Dedifferentiated amniotic fluid mesenchymal stem cell (primary cell): Measurements from ENCODE around the gene PIK3C2B.

Experiments
- DNase-seq: peaks from one replicate; pipeline ENCODE4 v3.0.0-alpha.2; 2016; ENCODE audit errors: extremely low spot score

The PIK3C2B gene

DNA sequence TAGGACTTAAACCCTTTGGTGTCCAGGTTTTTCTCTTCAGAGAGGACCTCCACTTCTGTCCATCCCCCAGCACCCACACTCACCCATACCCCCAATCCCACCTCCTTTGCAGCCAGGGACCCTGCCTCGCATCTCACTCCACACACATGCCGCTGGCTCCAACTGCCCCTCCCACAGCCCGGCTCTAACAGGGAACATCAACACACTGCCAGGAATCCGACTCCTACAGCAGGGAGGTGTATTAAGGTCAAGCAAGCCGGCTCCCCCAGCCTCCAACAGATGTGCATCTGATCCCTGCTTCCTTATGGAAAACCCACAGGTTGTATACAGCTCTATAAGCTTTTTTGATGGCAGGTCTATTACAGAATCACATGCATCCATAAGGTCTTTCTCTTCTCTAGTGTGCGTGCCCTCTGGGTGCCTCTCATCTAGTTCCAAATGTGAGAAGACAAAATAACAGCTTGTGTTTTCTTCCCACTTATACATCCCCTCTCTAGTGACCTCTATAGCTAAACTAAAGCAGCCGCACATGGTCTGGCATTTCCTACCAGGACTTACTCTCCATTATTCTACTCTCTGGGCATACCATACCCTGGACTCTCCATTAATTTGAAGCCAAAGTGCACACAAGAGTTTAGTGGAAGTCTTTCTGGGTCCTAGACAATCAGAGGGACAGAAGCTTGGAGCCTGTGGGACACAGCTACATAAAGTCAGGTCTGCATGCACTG lies 16.3 kb downstream of the PIK3C2B start:
- no peak for DNase-seq

- DNase-seq: no peak
Observed at GRCh38 chr1:204477036-204477740, 17.4 kb downstream of the PIK3C2B start.

DNA sequence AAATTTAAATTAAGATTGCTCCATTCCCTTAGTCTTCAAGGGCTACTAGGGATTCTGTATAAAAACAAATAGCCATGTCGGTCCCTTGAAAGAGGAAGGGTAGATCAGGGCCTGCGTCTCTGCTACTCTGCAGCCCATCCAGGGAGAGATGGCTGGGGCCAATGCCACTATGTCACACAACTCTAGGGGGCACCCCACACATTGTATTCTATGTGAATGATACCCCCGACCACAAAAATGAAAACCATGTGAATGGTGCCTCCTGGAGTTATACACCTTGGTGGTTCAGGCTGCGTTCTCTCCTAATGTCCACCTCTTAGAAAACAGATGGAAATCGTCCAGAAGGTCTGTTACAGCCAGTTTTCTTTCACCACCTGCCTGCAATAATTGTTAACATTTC lies 18.0 kb downstream of the PIK3C2B start:
- no peak for DNase-seq

DNA sequence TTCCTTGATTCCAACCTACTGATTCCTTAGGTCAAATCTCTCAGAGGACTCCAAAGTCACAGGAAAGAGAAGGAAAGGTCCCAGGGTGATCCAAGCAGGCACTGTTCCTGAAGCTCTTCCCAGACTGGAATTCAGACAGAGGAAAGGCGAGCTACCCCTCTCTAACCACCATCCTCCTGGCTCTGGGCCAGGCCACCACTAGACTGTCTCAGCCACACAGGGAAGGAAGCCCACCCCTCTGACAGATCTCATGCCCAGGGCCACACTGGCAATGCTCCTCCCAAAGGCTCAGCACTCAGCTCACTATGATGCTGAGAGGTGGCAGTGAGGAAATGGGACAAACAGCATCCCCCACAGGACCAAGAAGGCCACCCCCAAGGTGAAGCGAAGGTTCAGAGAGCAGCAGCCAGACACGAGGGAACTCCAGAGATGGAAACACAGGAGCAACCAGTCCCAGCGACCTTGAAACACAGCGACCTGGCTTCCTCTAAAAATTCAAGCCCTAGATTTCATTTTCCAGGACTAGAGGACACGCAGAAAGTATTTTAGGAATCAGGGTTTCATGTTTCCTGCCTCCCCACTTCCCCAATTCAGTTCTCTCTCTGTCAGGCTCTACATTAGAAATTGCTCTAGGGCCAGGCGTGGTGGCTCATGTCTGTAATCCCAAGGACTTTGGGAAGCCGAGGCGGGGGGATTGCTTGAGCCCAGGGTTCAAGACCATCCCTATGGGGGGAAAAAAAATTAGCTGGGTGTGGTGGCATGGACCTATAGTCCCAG lies 18.8 kb downstream of the PIK3C2B start:
- no peak for DNase-seq

- DNase-seq: no peak
Observed at GRCh38 chr1:204473400-204473965, 21.1 kb downstream of the PIK3C2B start.

DNA sequence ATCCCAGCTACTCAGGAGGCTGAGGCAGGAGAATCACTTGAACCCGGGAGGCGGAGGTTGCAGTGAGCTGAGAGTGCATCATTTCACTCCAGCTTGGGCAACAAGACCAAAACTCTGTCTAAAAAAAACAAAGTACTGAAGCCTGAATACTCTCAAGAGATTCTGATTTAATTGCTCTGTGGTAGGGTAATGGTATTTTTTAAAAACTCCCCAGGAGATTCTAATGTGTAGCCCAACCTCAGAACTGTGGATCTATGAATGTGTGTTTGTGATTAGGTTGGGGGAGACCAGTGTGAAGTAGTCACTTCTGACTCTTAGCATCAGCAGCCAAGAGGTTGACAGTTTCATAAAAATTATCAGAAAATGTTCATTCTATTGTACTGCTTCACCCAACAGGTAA lies 21.9 kb downstream of the PIK3C2B start:
- DNase-seq: no peak

GRCh38 chr1:204471687-204472086 lies 22.9 kb downstream of the PIK3C2B start:
- no peak for DNase-seq

- no peak for DNase-seq
Observed at GRCh38 chr1:204469304-204469703, 25.3 kb downstream of the PIK3C2B start.

GRCh38 chr1:204468766-204469302 lies 25.8 kb downstream of the PIK3C2B start:
- no peak for DNase-seq

- no peak for DNase-seq
Observed at GRCh38 chr1:204468206-204468605, 26.4 kb downstream of the PIK3C2B start.

DNA sequence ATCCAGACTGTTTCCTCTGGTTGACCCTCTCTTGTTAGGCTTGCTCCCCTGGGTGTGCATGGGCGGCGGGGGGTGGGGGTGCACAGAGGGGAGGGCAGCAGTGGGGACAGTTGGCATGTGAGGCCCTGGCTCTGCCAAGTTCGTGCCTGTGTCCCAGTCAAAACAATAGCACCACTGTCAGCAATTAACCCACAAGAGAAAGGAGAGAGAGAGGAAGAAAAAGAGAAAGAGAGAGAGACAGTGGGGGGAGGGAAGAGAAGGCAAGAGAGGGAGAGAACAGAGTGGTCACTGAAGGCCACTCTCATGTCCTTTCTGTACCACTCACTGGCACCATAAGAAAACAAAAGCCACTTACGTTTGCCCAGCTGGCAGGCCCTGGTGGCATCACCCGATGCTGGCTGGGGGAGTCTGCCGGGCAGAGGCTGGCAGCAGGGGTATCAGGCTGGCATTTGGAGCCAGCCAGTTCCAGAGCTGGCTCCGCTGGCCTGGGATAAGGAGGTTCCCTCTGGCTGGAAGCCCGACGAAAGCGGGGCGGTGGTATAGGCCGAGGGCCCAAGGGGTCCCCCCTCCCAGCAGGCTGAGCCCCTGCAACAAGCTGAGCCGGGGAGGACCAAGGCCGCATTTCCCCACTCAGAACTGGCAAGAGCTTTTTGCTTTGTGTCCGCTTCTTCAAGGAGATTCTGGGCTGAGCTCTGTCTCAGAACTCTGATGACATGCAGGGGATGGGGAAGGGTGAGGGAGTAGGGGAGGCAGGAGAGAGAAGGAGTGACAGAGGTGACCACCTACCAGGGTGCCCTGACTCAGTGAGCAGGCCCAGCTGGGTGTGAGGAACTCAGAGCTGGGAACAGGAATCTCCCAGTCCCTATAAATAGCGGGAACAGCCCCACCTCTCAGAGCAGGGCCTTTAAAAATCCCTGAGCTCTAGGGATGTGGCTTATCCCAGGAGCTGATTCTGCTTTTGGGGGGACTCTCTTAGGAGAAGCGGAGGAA lies 27.9 kb downstream of the PIK3C2B start:
- DNase-seq: no peak

DNA sequence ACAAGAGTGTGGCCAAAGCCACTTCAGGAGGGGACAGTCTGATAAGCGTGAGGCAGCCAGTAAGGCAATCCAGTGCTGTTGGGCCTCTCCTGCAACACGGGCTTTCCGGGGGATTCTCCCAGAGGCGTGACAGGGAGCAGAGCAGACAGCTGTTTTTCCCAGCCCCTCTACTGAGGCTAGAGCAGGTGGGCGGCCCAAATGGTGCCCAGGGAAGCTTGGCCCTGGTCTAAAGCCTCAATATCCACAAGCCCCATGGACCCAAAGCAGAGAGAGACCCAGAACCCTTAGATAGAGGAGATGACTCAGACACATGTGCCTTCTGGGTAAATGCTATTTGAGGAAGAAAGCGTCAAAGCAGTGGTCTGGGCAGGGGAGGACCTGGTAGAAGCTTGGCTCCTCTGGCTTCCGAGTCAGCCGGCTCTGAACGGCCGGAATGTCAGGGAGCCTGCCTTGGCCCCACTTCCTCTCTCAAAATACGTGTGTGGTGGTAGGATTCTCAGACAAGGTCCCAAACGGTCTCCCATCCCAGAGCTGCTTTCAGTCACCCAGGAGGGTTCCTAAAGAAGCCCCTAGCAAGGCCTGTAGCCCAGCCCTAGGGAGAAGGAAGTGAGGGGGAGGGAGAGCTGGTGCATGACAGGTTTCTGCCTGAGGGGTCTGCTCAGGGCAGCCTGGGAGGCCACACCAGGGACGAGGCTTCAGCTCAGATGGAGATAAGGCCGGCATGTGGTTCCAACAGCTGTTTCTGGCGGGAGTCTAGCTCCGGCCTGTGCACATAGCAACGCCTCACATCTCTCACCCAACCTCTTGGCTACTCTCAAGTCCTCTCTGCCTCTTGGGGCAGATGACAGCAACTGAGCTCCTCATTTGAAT lies 28.8 kb downstream of the PIK3C2B start:
- DNase-seq: no peak

GRCh38 chr1:204464701-204465100 lies 29.9 kb downstream of the PIK3C2B start:
- DNase-seq: no peak

DNA sequence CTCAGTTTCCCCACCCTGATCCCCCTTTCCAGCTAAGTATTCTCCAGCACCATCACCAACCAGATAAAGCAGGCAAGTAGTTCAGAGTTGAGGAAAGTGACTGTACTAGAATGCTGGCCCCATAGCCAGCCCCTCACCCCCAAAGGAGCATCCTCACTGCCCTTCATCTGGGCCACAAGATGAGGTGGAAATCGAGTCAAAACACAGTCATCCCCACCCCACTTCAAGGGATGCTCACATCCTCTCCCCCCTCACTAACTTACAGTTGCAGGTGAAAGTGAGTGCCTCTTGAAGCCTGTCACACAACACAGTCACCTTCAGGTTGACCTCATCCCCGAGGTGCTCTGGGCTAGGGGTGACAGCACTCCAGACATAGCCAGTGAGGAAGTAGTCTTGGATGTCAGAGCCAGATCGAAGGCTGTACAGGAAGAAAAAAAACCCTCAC lies 30.4 kb downstream of the PIK3C2B start:
- DNase-seq: no peak

- no peak for DNase-seq
Observed at GRCh38 chr1:204463125-204464060, 31.2 kb downstream of the PIK3C2B start.

DNA sequence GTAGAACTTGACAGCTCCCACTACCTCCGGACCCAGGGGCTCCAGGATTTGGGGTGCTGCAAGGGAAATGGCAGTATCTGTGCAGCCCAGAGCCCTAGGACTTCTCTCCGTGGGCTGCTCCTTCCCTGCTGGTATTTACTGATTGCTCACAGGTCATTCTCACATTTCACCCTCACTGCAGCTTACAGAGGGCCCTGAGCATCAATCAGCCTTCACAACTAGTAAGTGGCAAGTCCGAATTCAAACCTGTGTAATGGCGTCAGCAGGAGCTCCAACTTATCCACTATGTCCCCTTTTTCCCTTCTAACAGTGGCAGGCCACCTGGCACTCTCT lies 32.4 kb downstream of the PIK3C2B start:
- no peak for DNase-seq

GRCh38 chr1:204461331-204462228 lies 33.0 kb downstream of the PIK3C2B start:
- no peak for DNase-seq

DNA sequence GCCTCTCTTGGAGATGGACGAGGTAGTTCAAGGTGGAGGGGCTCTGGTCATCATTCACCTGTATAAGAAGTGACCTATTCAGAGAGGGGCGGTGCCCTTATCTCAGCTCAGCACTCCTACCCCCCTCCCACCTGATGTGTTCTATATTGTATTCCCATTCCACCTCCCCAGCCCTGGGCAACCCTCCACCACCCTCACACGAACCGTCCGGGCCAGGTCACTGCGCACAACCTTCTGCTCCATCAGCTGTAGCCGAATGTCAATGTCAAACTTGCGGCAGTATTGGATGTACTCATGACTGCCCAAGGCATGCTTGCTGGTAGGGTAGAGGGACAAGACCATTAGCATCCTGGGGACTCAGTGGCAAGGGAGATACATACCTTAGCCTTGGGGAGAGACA lies 34.3 kb downstream of the PIK3C2B start:
- no peak for DNase-seq
